ENCODE data around the gene LGALS7B. TPM values are rescaled to one million over a fixed set of nuclear protein-coding genes. Genes with fewer than 3 reads are reported as not detected.

Gene LGALS7B
- total and polyA plus RNA-seq, 2 of the 4 experiments (the other 2 are of a cell fraction), result not detected

- Histone ChIP-seq H4K91ac (ENCODE audit: insufficient read depth, low read depth, low read length) (0 out of 2 replicates have a peak overlapping the region, but pooled peaks have one; percentile 41), H2BK15ac (ENCODE audit: low read depth, low read length) (no peak overlapping the region), H3K4me3 (ENCODE audit: insufficient read depth, low read depth, low read length) (no peak overlapping the region), H3K27me3 (ENCODE audit: control insufficient read depth, insufficient read depth, low read length) (no peaks in the 10 kb centered on the region), H3K4ac (ENCODE audit: low read depth, low read length) (no peak overlapping the region), H3K23ac (ENCODE audit: low read depth, low read length) (no peak overlapping the region), H3K27ac (ENCODE audit: insufficient read depth, low read length) (no peak overlapping the region), H3K14ac (replicated peaks; ENCODE audit: low read depth, low read length) (no peak overlapping the region), H3K9me1 (ENCODE audit: insufficient read depth, low read length) (no peaks in the 10 kb centered on the region), H2AK9ac (replicated peaks; ENCODE audit: low read depth, low read length, poor library complexity) (peak overlapping the region; percentile 55), H3K56ac (ENCODE audit: extremely low read depth, insufficient read depth, low read length) (no peak overlapping the region), H2BK5ac (ENCODE audit: low read depth, low read length, poor library complexity, severe bottlenecking) (no peak overlapping the region), H4K5ac (ENCODE audit: low read depth, low read length) (peak overlapping the region; percentile 61), H3K9ac (ENCODE audit: low read depth, low read length) (no peak overlapping the region), H2BK120ac (ENCODE audit: low read depth, low read length) (peak overlapping the region; percentile 6; the same call in 1 of the 2 replicates), H2AFZ (replicated peaks; ENCODE audit: low read length, poor library complexity) (peak overlapping the region; percentile 86), H3K4me2 (ENCODE audit: low read depth, low read length) (no peak overlapping the region; the same call in 1 of the 2 replicates), H3K4me1 (ENCODE audit: control insufficient read depth, insufficient read depth, low read length) (no peaks in the 10 kb centered on the region), H4K8ac (ENCODE audit: low read depth in 2 of 2, low read length in 2 of 2) (peak overlapping the region; percentile 69 to 92; a peak in 3 of 4 replicates), H3K18ac (ENCODE audit: low read depth, low read length) (no peak overlapping the region), H2BK20ac (ENCODE audit: low read depth, low read length) (no peak overlapping the region), H3K36me3 (ENCODE audit: control insufficient read depth, insufficient read depth, low read length) (no peaks in the 10 kb centered on the region), H3K79me1 (ENCODE audit: low read depth in 1 of 2, low read length in 2 of 2) (no peaks in the 10 kb centered on the region), H3K9me3 (ENCODE audit: control insufficient read depth, insufficient read depth, low read length) (no peaks in the 10 kb centered on the region), H4K20me1 (ENCODE audit: insufficient read depth, low read length) (no peaks in the 10 kb centered on the region), H2AK5ac (ENCODE audit: low read depth, low read length) (no peak overlapping the region; the same call in 1 of the 2 replicates)
- ATAC-seq (ENCODE audit: low read depth), result peak; percentile 79
- in situ Hi-C loops (cut with MboI; ENCODE audit: low sequenced_read_pairs), result no loop called here
- peak; percentile 38 for DNase-seq
- POLR2A ChIA-PET (ENCODE audit: unreplicated experiment), result interaction anchor here (0.5 kb wide), 1 partner anchor 16 kb away, joined by 5 read pairs; no protein-coding TSS in a partner anchor
- no TSS peak for BruUV-seq (replicated peaks)
- WGBS, 2 experiments (ENCODE audit: extremely low coverage in 2 of 2, insufficient read length in 1 of 2), result 20% methylated on average over 22 of the region's 42 CpGs; no CpG with 5 or more reads in 1 of the 2 experiments
- intact Hi-C loops (cut with micrococcal nuclease), result no loop called here
- dilution Hi-C loops (cut with HindIII; ENCODE audit: low sequenced_read_pairs, unreplicated experiment), result no loop called here
- CTCF ChIA-PET, result interaction anchor here (1.0 to 1.6 kb wide), 5 partner anchors 8 to 81 kb away, joined by 3 to 8 read pairs (median 4); no protein-coding TSS in a partner anchor
- TF ChIP-seq SMC3 (IDR thresholded peaks at IDR 0.05; ENCODE audit: low read depth, low read length) (peak; percentile 27; the same call in 1 of the 2 replicates), RFX5 (IDR thresholded peaks at IDR 0.05; ENCODE audit: low read depth, low read length) (no peak), ELK1 (IDR thresholded peaks at IDR 0.05; ENCODE audit: borderline replicate concordance, low read depth, low read length) (no peak), POLR2A (IDR thresholded peaks at IDR 0.05; ENCODE audit: low read depth, low read length) (no peak), NFE2L2 (IDR thresholded peaks at IDR 0.05; ENCODE audit: low read depth, low read length) (no peak), MAFK (IDR thresholded peaks at IDR 0.05; ENCODE audit: low read depth, low read length) (no peak), FOS (IDR thresholded peaks at IDR 0.05; ENCODE audit: low read depth, low read length) (no peak), BHLHE40 (IDR thresholded peaks at IDR 0.05; ENCODE audit: low read depth, low read length) (no peak), RAD21 (IDR thresholded peaks at IDR 0.05; ENCODE audit: low read length) (peak; percentile 48), CEBPB (IDR thresholded peaks at IDR 0.05; ENCODE audit: low read depth, low read length) (no peak), MXI1 (IDR thresholded peaks at IDR 0.05; ENCODE audit: borderline replicate concordance, low read depth, low read length) (peak; percentile 42; the same call in 1 of the 2 replicates), MAZ (IDR thresholded peaks at IDR 0.05; ENCODE audit: borderline replicate concordance, low read depth, low read length) (no peak), CHD1 (IDR thresholded peaks at IDR 0.05; ENCODE audit: low read depth, low read length) (no peak)
- TF ChIP-seq, protein P1, sequence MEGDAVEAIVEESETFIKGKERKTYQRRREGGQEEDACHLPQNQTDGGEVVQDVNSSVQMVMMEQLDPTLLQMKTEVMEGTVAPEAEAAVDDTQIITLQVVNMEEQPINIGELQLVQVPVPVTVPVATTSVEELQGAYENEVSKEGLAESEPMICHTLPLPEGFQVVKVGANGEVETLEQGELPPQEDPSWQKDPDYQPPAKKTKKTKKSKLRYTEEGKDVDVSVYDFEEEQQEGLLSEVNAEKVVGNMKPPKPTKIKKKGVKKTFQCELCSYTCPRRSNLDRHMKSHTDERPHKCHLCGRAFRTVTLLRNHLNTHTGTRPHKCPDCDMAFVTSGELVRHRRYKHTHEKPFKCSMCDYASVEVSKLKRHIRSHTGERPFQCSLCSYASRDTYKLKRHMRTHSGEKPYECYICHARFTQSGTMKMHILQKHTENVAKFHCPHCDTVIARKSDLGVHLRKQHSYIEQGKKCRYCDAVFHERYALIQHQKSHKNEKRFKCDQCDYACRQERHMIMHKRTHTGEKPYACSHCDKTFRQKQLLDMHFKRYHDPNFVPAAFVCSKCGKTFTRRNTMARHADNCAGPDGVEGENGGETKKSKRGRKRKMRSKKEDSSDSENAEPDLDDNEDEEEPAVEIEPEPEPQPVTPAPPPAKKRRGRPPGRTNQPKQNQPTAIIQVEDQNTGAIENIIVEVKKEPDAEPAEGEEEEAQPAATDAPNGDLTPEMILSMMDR (conservative IDR thresholded peaks at IDR 0.05; ENCODE audit: low read depth, low read length), result peak; percentile 51
- TF ChIP-seq, protein P2, sequence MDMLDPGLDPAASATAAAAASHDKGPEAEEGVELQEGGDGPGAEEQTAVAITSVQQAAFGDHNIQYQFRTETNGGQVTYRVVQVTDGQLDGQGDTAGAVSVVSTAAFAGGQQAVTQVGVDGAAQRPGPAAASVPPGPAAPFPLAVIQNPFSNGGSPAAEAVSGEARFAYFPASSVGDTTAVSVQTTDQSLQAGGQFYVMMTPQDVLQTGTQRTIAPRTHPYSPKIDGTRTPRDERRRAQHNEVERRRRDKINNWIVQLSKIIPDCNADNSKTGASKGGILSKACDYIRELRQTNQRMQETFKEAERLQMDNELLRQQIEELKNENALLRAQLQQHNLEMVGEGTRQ (IDR thresholded peaks at IDR 0.05; ENCODE audit: low read depth, low read length), result no peak
These were observed 19.3 kb upstream of the LGALS7B start for GRCh38 chr19:38769635-38770211.
